ENCODE data around the gene COL17A1. TPM values are rescaled to one million over a fixed set of nuclear protein-coding genes. Genes with fewer than 3 reads are reported as not detected.

COL17A1 gene
- total and polyA plus RNA-seq, 8 donors: 0.45 to 53.3 (median 4.5) TPM

GRCh38 chr10:104104926-104105325 is 19.2 kb upstream of the COL17A1 start:
- no peak for DNase-seq
- WGBS, 5 donors: 91 to 98% (median 94%) methylated on average over 2 of the region's 2 CpGs
- no peak overlapping the region for H3K27ac ChIP-seq

GRCh38 chr10:104104418-104104817 is 18.7 kb upstream of the COL17A1 start:
- H3K4me1 ChIP-seq: no peaks in the 10 kb centered on the region
- WGBS, 5 donors: 0 to 45% (median 0%) methylated on average over 1 of the region's 1 CpG
- intact Hi-C loops (cut with DNase I; ENCODE audit: low total_unique reads): no loop called here

More at GRCh38 chr10:104104926-104105325, 19.2 kb upstream of the COL17A1 start:
- H3K4me1 ChIP-seq: no peaks in the 10 kb centered on the region
- no peak overlapping the region for H3K4me3 ChIP-seq
- TF ChIP-seq POLR2A (IDR thresholded peaks at IDR 0.05) (no peak), CTCF (IDR thresholded peaks at IDR 0.05) (no peak), EP300 (IDR thresholded peaks at IDR 0.05) (no peak), POLR2AphosphoS5 (IDR thresholded peaks at IDR 0.05) (no peak)
- H3K9me3 ChIP-seq: no peaks in the 10 kb centered on the region
- H3K36me3 ChIP-seq: no peaks in the 10 kb centered on the region
- intact Hi-C loops (cut with DNase I; ENCODE audit: low total_unique reads): no loop called here
- no peaks in the 10 kb centered on the region for H3K27me3 ChIP-seq

GRCh38 chr10:104103956-104104355 is 18.3 kb upstream of the COL17A1 start:
- TF ChIP-seq EP300 (IDR thresholded peaks at IDR 0.05): no peak
- no peak overlapping the region for H3K27ac ChIP-seq
- H3K4me1 ChIP-seq: no peaks in the 10 kb centered on the region
- 34 to 53% (median 42%) methylated on average over 1 of the region's 1 CpG for WGBS, 5 donors
- no peaks in the 10 kb centered on the region for H3K9me3 ChIP-seq
- intact Hi-C loops (cut with DNase I; ENCODE audit: low total_unique reads): no loop called here
- no peak overlapping the region for H3K4me3 ChIP-seq
- DNase-seq: no peak
- H3K36me3 ChIP-seq: no peaks in the 10 kb centered on the region
- H3K27me3 ChIP-seq: no peaks in the 10 kb centered on the region

More at GRCh38 chr10:104104418-104104817, 18.7 kb upstream of the COL17A1 start:
- no peak for DNase-seq
- Histone ChIP-seq H3K36me3 (no peaks in the 10 kb centered on the region), H3K27me3 (no peaks in the 10 kb centered on the region), H3K9me3 (no peaks in the 10 kb centered on the region), H3K27ac (no peak overlapping the region), H3K4me3 (no peak overlapping the region)
- no peak for TF ChIP-seq POLR2A (IDR thresholded peaks at IDR 0.05)
- TF ChIP-seq EP300 (IDR thresholded peaks at IDR 0.05): no peak
- no peak for TF ChIP-seq POLR2AphosphoS5 (IDR thresholded peaks at IDR 0.05)
- TF ChIP-seq CTCF (IDR thresholded peaks at IDR 0.05): no peak

- 26 to 67% (median 52%) methylated on average over 1 of the region's 1 CpG for WGBS, 5 donors
- no peak overlapping the region for H3K27ac ChIP-seq
- H3K4me1 ChIP-seq: no peaks in the 10 kb centered on the region
- H3K27me3 ChIP-seq: no peaks in the 10 kb centered on the region
- intact Hi-C loops (cut with DNase I; ENCODE audit: low total_unique reads): no loop called here
- no peaks in the 10 kb centered on the region for H3K36me3 ChIP-seq
- peaks cover 0 to 6% (median 0%) of the 10 kb centered on the region in 4 donors for H3K9me3 ChIP-seq
- no peak for DNase-seq
- TF ChIP-seq EP300 (IDR thresholded peaks at IDR 0.05) (no peak), POLR2AphosphoS5 (IDR thresholded peaks at IDR 0.05) (no peak), POLR2A (IDR thresholded peaks at IDR 0.05) (no peak), CTCF (IDR thresholded peaks at IDR 0.05) (no peak)
- no peak overlapping the region for H3K4me3 ChIP-seq
These were observed 16.2 kb upstream of the COL17A1 start for GRCh38 chr10:104101902-104102301.

- WGBS, 5 donors: 0% methylated on average over 1 of the region's 1 CpG
- Histone ChIP-seq H3K9me3 (peaks cover 0 to 9% (median 0%) of the 10 kb centered on the region in 4 donors), H3K36me3 (no peaks in the 10 kb centered on the region), H3K27me3 (no peaks in the 10 kb centered on the region), H3K4me3 (no peak overlapping the region), H3K4me1 (no peaks in the 10 kb centered on the region), H3K27ac (no peak overlapping the region)
- TF ChIP-seq EP300 (IDR thresholded peaks at IDR 0.05): no peak
- TF ChIP-seq CTCF (IDR thresholded peaks at IDR 0.05): no peak
- no peak for TF ChIP-seq POLR2A (IDR thresholded peaks at IDR 0.05)
- no peak for TF ChIP-seq POLR2AphosphoS5 (IDR thresholded peaks at IDR 0.05)
- intact Hi-C loops (cut with DNase I; ENCODE audit: low total_unique reads): no loop called here
- no peak for DNase-seq
These were observed 15.1 kb upstream of the COL17A1 start for GRCh38 chr10:104100795-104101194.

All from stomach (tissue), 9 donors.